ENCODE measurements around the gene USH2A. TPM values are rescaled to one million over a fixed set of nuclear protein-coding genes. Genes with fewer than 3 reads are reported as not detected.
A peak's percentile ranks its signal among the peaks of the same experiment; 100 is the strongest.

The USH2A gene
- total RNA-seq, 1 donor from 2014 or later, result 2.2 TPM

GRCh38 chr1:215600867-215601266, 822.4 kb downstream of the USH2A start:
- no peak for DNase-seq (ENCODE audit: low spot score)

- no peak for DNase-seq (ENCODE audit: low spot score)
Observed at GRCh38 chr1:215600258-215600792, 822.9 kb downstream of the USH2A start.

GRCh38 chr1:215599418-215600074, 823.7 kb downstream of the USH2A start:
- DNase-seq (ENCODE audit: low spot score), result peak; percentile 17

GRCh38 chr1:215597961-215598360, 825.3 kb downstream of the USH2A start:
- DNase-seq (ENCODE audit: low spot score), result no peak

GRCh38 chr1:215595231-215595630, 828.0 kb downstream of the USH2A start:
- no peak for DNase-seq (ENCODE audit: low spot score)

GRCh38 chr1:215594640-215595039, 828.6 kb downstream of the USH2A start:
- DNase-seq (ENCODE audit: low spot score), result no peak

- DNase-seq (ENCODE audit: low spot score), result no peak
Observed at GRCh38 chr1:215590779-215591491, 832.3 kb downstream of the USH2A start.

- no peak for DNase-seq (ENCODE audit: low spot score)
Observed at GRCh38 chr1:215589650-215590435, 833.4 kb downstream of the USH2A start.

- DNase-seq (ENCODE audit: low spot score), result no peak
Observed at GRCh38 chr1:215584389-215584788, 838.9 kb downstream of the USH2A start.

GRCh38 chr1:215583185-215583749, 840.0 kb downstream of the USH2A start:
- peak; percentile 17 for DNase-seq (ENCODE audit: low spot score)

GRCh38 chr1:215581896-215582295, 841.4 kb downstream of the USH2A start:
- no peak for DNase-seq (ENCODE audit: low spot score)

Data from umbilical cord (tissue), 2 donors.